G401 (cell line): ENCODE measurements around the gene CRIM1. TPM values are rescaled to one million over a fixed set of nuclear protein-coding genes. Genes with fewer than 3 reads are reported as not detected.
A peak's percentile ranks its signal among the peaks of the same experiment; 100 is the strongest.

Experiments
- DNase-seq: peaks from one replicate; pipeline ENCODE4 v3.0.0-alpha.2; 2015; ENCODE audit warnings: low spot score
- in situ Hi-C: cut with HindIII; loops from 2 replicates; pipeline ENCODE4 v1.10.0; 2016; ENCODE audit warnings: low sequenced_read_pairs, mixed read lengths
- total RNA-seq: library from RNA; depleted of rRNA; stranded (reverse); fragments of >200 nt; shearing (Covaris generic); gene quantifications from 2 replicates; pipeline ENCODE4 v1.2.3, GENCODE V29; 2014

CRIM1 gene
- total RNA-seq, 1 experiment from 2014 or later = 43.4 TPM

- in situ Hi-C loops = no loop called here
- no peak for DNase-seq
Measured at GRCh38 chr2:36414307-36414706, 58.7 kb downstream of the CRIM1 start.

- in situ Hi-C loops = no loop called here
Measured at GRCh38 chr2:36415381-36416022, 59.9 kb downstream of the CRIM1 start.

GRCh38 chr2:36416370-36417165 is 61.0 kb downstream of the CRIM1 start:
- DNase-seq = peak; percentile 72
- in situ Hi-C loops = no loop called here

More at GRCh38 chr2:36415381-36416022, 59.9 kb downstream of the CRIM1 start:
- no peak for DNase-seq

- no peak for DNase-seq
- in situ Hi-C loops = no loop called here
Measured at GRCh38 chr2:36420569-36421181, 65.1 kb downstream of the CRIM1 start.

GRCh38 chr2:36421379-36421778 is 65.8 kb downstream of the CRIM1 start:
- in situ Hi-C loops = no loop called here
- DNase-seq = no peak

GRCh38 chr2:36423172-36423571 is 67.6 kb downstream of the CRIM1 start:
- DNase-seq = no peak
- in situ Hi-C loops = no loop called here

- in situ Hi-C loops = no loop called here
- DNase-seq = no peak
Measured at GRCh38 chr2:36423619-36424120, 68.1 kb downstream of the CRIM1 start.

- no peak for DNase-seq
- in situ Hi-C loops = no loop called here
Measured at GRCh38 chr2:36425608-36426355, 70.2 kb downstream of the CRIM1 start.

GRCh38 chr2:36427790-36428243 is 72.2 kb downstream of the CRIM1 start:
- no peak for DNase-seq
- in situ Hi-C loops = no loop called here

- in situ Hi-C loops = no loop called here
- no peak for DNase-seq
Measured at GRCh38 chr2:36430549-36430948, 75.0 kb downstream of the CRIM1 start.

- no peak for DNase-seq
- in situ Hi-C loops = no loop called here
Measured at GRCh38 chr2:36432479-36432878, 76.9 kb downstream of the CRIM1 start.

- DNase-seq = peak; percentile 36
Measured at GRCh38 chr2:36433311-36434217, 78.0 kb downstream of the CRIM1 start.

GRCh38 chr2:36438449-36438977 is 82.9 kb downstream of the CRIM1 start:
- DNase-seq = no peak

More at GRCh38 chr2:36433311-36434217, 78.0 kb downstream of the CRIM1 start:
- in situ Hi-C loops = no loop called here

GRCh38 chr2:36439084-36439483 is 83.5 kb downstream of the CRIM1 start:
- in situ Hi-C loops = no loop called here
- no peak for DNase-seq

More at GRCh38 chr2:36438449-36438977, 82.9 kb downstream of the CRIM1 start:
- in situ Hi-C loops = no loop called here

GRCh38 chr2:36441065-36441625 is 85.6 kb downstream of the CRIM1 start:
- in situ Hi-C loops = no loop called here
- DNase-seq = no peak

- in situ Hi-C loops = no loop called here
- no peak for DNase-seq
Measured at GRCh38 chr2:36441816-36442215, 86.2 kb downstream of the CRIM1 start.

GRCh38 chr2:36444216-36444936 is 88.8 kb downstream of the CRIM1 start:
- no peak for DNase-seq
- in situ Hi-C loops = no loop called here
